Gastrocnemius medialis (tissue), 4 donors: ENCODE data around the gene NUDT14.

Source experiments
- POLR2A ChIP-seq, 2 donors: fragments of 450-650 bp; IDR thresholded peaks; one replicate each; pipeline ENCODE4 v1.6.1; 2017; ENCODE audit warnings: antibody characterized with exemption in 2 of 2, mild to moderate bottlenecking in 2 of 2, moderate library complexity in 2 of 2
- TF ChIP-seq, protein P1 (sequence below), 5 experiments: fragments of 450-650 bp in 3 of 5; fragments of 200-600 bp in 2 of 5; sonication (generic) in 2 of 5; IDR thresholded peaks in 4 of 5; conservative IDR thresholded peaks in 1 of 5; 1 replicate in 4 of 5; 2 replicates in 1 of 5; pipeline ENCODE4 v1.5.1; 2016 to 2019; ENCODE audit warnings: antibody characterized with exemption in 5 of 5, mild to moderate bottlenecking in 3 of 5, moderate library complexity in 3 of 5

- no peak for TF ChIP-seq POLR2A (IDR thresholded peaks at IDR 0.05)
- TF ChIP-seq, protein P1, sequence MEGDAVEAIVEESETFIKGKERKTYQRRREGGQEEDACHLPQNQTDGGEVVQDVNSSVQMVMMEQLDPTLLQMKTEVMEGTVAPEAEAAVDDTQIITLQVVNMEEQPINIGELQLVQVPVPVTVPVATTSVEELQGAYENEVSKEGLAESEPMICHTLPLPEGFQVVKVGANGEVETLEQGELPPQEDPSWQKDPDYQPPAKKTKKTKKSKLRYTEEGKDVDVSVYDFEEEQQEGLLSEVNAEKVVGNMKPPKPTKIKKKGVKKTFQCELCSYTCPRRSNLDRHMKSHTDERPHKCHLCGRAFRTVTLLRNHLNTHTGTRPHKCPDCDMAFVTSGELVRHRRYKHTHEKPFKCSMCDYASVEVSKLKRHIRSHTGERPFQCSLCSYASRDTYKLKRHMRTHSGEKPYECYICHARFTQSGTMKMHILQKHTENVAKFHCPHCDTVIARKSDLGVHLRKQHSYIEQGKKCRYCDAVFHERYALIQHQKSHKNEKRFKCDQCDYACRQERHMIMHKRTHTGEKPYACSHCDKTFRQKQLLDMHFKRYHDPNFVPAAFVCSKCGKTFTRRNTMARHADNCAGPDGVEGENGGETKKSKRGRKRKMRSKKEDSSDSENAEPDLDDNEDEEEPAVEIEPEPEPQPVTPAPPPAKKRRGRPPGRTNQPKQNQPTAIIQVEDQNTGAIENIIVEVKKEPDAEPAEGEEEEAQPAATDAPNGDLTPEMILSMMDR (IDR thresholded peaks at IDR 0.05 in 4 of 5, conservative IDR thresholded peaks at IDR 0.05 in 1 of 5) = no peak
Measured at GRCh38 chr14:105146181-105146975, 34.7 kb downstream of the NUDT14 start.
